ENCODE data around the gene KCNJ6. TPM values are rescaled to one million over a fixed set of nuclear protein-coding genes. Genes with fewer than 3 reads are reported as not detected.
"Not testable (repeated sequence)": the region's sequence is repeated elsewhere in the genome, so short reads cannot be mapped to it uniquely, and the experiment has no call there.

The KCNJ6 gene
- total and polyA plus RNA-seq, 2 donors from 2014 or later = 0.06 TPM; not detected in 1

GRCh38 chr21:37654596-37654995 is 261.7 kb downstream of the KCNJ6 start:
- Histone ChIP-seq H3K27ac (ENCODE audit: low read depth in 2 of 2, low read length in 2 of 2) (no peak overlapping the region), H3K9ac (ENCODE audit: low read length in 3 of 3) (no peak overlapping the region), H3K4me3 (ENCODE audit: low read length in 3 of 3) (no peak overlapping the region), H3K27me3 (ENCODE audit: control insufficient read depth, insufficient read depth, low read length) (no peaks in the 10 kb centered on the region), H3K4me1 (ENCODE audit: control insufficient read depth in 2 of 3, insufficient read depth in 2 of 3, low read depth in 1 of 3, low read length in 3 of 3) (peaks cover 0 to 12% (median 3%) of the 10 kb centered on the region in 3 donors), H3K36me3 (ENCODE audit: control insufficient read depth in 2 of 3, insufficient read depth in 3 of 3, low read length in 3 of 3) (no peaks in the 10 kb centered on the region), H3K9me3 (ENCODE audit: control insufficient read depth in 2 of 3, insufficient read depth in 1 of 3, low read length in 3 of 3) (no peaks in the 10 kb centered on the region)
- no peak for FAIRE-seq
- TF ChIP-seq, protein P1, sequence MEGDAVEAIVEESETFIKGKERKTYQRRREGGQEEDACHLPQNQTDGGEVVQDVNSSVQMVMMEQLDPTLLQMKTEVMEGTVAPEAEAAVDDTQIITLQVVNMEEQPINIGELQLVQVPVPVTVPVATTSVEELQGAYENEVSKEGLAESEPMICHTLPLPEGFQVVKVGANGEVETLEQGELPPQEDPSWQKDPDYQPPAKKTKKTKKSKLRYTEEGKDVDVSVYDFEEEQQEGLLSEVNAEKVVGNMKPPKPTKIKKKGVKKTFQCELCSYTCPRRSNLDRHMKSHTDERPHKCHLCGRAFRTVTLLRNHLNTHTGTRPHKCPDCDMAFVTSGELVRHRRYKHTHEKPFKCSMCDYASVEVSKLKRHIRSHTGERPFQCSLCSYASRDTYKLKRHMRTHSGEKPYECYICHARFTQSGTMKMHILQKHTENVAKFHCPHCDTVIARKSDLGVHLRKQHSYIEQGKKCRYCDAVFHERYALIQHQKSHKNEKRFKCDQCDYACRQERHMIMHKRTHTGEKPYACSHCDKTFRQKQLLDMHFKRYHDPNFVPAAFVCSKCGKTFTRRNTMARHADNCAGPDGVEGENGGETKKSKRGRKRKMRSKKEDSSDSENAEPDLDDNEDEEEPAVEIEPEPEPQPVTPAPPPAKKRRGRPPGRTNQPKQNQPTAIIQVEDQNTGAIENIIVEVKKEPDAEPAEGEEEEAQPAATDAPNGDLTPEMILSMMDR (IDR thresholded peaks at IDR 0.05; ENCODE audit: borderline replicate concordance, extremely low read depth, insufficient read depth) = no peak
- intact Hi-C loops (cut with DNase I) = no loop called here
- DNase-seq = no peak

DNA sequence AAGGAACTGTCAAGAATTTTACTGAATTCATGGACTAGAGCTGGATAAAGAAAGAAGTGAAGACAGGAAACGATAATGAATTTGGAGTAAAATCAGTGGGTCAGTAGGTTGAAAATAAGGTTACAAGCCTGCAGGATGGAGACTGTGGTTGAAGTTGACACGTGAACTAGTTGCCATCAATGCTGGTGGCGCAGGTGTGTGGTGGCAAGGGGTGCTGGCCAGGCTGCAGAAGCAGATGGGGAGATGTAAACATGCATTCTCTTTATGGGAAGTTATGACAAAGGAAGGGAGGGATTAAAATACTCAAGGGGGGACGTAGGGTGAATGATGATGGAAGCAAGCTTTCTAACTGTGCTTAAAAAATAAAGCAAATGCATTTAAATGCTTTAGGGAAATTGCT is 263.1 kb downstream of the KCNJ6 start:
- H3K9me3 ChIP-seq (ENCODE audit: control insufficient read depth in 2 of 3, insufficient read depth in 1 of 3, low read length in 3 of 3) = no peaks in the 10 kb centered on the region
- TF ChIP-seq, protein P1 (IDR thresholded peaks at IDR 0.05; ENCODE audit: borderline replicate concordance, extremely low read depth, insufficient read depth) = no peak
- H3K36me3 ChIP-seq (ENCODE audit: control insufficient read depth in 2 of 3, insufficient read depth in 3 of 3, low read length in 3 of 3) = no peaks in the 10 kb centered on the region
- no peak overlapping the region for H3K27ac ChIP-seq (ENCODE audit: low read depth in 2 of 2, low read length in 2 of 2)
- H3K4me1 ChIP-seq (ENCODE audit: control insufficient read depth in 2 of 3, insufficient read depth in 2 of 3, low read depth in 1 of 3, low read length in 3 of 3) = peaks cover 0 to 2% (median 0%) of the 10 kb centered on the region in 3 donors
- intact Hi-C loops (cut with DNase I) = no loop called here
- DNase-seq = no peak
- no peaks in the 10 kb centered on the region for H3K27me3 ChIP-seq (ENCODE audit: control insufficient read depth, insufficient read depth, low read length)
- H3K4me3 ChIP-seq (ENCODE audit: low read length in 3 of 3) = no peak overlapping the region
- H3K9ac ChIP-seq (ENCODE audit: low read length in 3 of 3) = no peak overlapping the region
- no peak for FAIRE-seq

DNA sequence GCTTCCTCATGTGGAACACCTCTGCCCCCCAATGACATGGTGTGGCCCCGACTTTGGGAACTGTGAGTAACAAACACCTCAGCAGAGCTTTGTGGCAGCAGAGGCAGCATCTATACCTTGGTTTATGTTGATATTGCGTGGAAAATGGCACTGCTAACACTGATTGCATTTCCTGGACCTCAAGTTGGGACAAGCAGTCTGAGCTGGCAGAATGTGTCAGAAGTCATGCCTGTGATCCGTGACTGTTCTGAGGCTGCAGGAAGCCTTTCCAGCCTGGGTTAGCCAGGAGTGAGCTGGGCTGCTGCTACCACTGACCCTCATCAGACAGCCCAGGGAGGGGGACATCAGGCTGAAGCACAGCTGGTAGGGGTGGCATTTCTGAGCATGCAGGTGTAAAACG is 268.5 kb downstream of the KCNJ6 start:
- FAIRE-seq = no peak

DNA sequence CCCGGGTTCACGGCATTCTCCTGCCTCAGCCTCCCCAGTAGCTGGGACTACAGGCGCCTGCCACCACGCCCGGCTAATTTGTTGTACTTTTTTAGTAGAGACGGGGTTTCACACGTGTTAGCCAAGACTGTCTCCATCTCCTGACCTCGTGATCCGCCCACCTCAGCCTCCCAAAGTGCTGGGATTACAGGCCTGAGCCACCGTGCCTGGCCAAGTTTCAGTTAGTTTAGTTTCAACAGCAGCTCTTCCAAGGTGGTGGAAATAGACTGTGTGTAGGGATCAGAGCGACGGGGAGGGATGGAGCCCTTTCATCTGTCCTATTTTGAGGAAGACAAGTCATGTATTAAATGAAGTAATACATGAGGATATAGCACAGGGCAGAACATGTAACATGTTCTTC is 269.5 kb downstream of the KCNJ6 start:
- H3K36me3 ChIP-seq (ENCODE audit: control insufficient read depth in 2 of 3, insufficient read depth in 3 of 3, low read length in 3 of 3); H3K4me1 ChIP-seq (ENCODE audit: control insufficient read depth in 2 of 3, insufficient read depth in 2 of 3, low read depth in 1 of 3, low read length in 3 of 3); DNase-seq; H3K27ac ChIP-seq (ENCODE audit: low read depth in 2 of 2, low read length in 2 of 2); FAIRE-seq; H3K9me3 ChIP-seq (ENCODE audit: control insufficient read depth in 2 of 3, insufficient read depth in 1 of 3, low read length in 3 of 3); intact Hi-C loops (cut with DNase I); H3K27me3 ChIP-seq (ENCODE audit: control insufficient read depth, insufficient read depth, low read length); H3K4me3 ChIP-seq (ENCODE audit: low read length in 3 of 3); H3K9ac ChIP-seq (ENCODE audit: low read length in 3 of 3): not testable (repeated sequence)

More for the DNA sequence above, 268.5 kb downstream of the KCNJ6 start:
- Histone ChIP-seq H3K4me3 (ENCODE audit: low read length in 3 of 3) (no peak overlapping the region), H3K36me3 (ENCODE audit: control insufficient read depth in 2 of 3, insufficient read depth in 3 of 3, low read length in 3 of 3) (no peaks in the 10 kb centered on the region), H3K27me3 (ENCODE audit: control insufficient read depth, insufficient read depth, low read length) (no peaks in the 10 kb centered on the region), H3K27ac (ENCODE audit: low read depth in 2 of 2, low read length in 2 of 2) (no peak overlapping the region), H3K9ac (ENCODE audit: low read length in 3 of 3) (no peak overlapping the region), H3K4me1 (ENCODE audit: control insufficient read depth in 2 of 3, insufficient read depth in 2 of 3, low read depth in 1 of 3, low read length in 3 of 3) (no peaks in the 10 kb centered on the region), H3K9me3 (ENCODE audit: control insufficient read depth in 2 of 3, insufficient read depth in 1 of 3, low read length in 3 of 3) (no peaks in the 10 kb centered on the region)
- intact Hi-C loops (cut with DNase I) = no loop called here
- DNase-seq = peak in 1 of 5 donors; percentile 17
- TF ChIP-seq, protein P1 (IDR thresholded peaks at IDR 0.05; ENCODE audit: borderline replicate concordance, extremely low read depth, insufficient read depth) = no peak

Data from kidney (tissue), 14 donors.